ENCODE measurements around the gene MKRN3.

The MKRN3 gene

GRCh38 chr15:23538648-23539047, 26.8 kb upstream of the MKRN3 start:
- Histone ChIP-seq H3K4me3 (ENCODE audit: control insufficient read depth in 1 of 7, extremely low read depth in 1 of 7, insufficient read depth in 4 of 7, low read depth in 2 of 7, low read length in 6 of 7) (no peak overlapping the region), H3K9me3 (ENCODE audit: control extremely low read depth in 1 of 5, control insufficient read depth in 4 of 5, insufficient read depth in 2 of 5, low read depth in 1 of 5, low read length in 4 of 5) (no peaks in the 10 kb centered on the region), H3K4me1 (ENCODE audit: control extremely low read depth in 1 of 4, control insufficient read depth in 4 of 4, insufficient read depth in 4 of 4, low read length in 3 of 4) (no peaks in the 10 kb centered on the region), H3K27me3 (replicated peaks in 2 of 5; ENCODE audit: control insufficient read depth in 4 of 5, insufficient read depth in 5 of 5, low read length in 4 of 5) (no peaks in the 10 kb centered on the region), H3K36me3 (ENCODE audit: control insufficient read depth in 4 of 4, insufficient read depth in 4 of 4, low read length in 3 of 4) (no peaks in the 10 kb centered on the region), H3K27ac (ENCODE audit: insufficient read depth in 1 of 2, low read depth in 1 of 2, low read length in 2 of 2, poor library complexity in 1 of 2, severe bottlenecking in 2 of 2) (no peak overlapping the region)
- no peak for DNase-seq
- ChIA-PET POLR2A (no interaction called here), CTCF (no interaction called here)
- WGBS (ENCODE audit: insufficient coverage) = 77% methylated on average over 3 of the region's 4 CpGs

GRCh38 chr15:23539892-23540291, 25.6 kb upstream of the MKRN3 start:
- Histone ChIP-seq H3K27me3 (replicated peaks in 2 of 5; ENCODE audit: control insufficient read depth in 4 of 5, insufficient read depth in 5 of 5, low read length in 4 of 5) (no peaks in the 10 kb centered on the region), H3K4me3 (ENCODE audit: control insufficient read depth in 1 of 7, extremely low read depth in 1 of 7, insufficient read depth in 4 of 7, low read depth in 2 of 7, low read length in 6 of 7) (no peak overlapping the region), H3K27ac (ENCODE audit: insufficient read depth in 1 of 2, low read depth in 1 of 2, low read length in 2 of 2, poor library complexity in 1 of 2, severe bottlenecking in 2 of 2) (no peak overlapping the region), H3K4me1 (ENCODE audit: control extremely low read depth in 1 of 4, control insufficient read depth in 4 of 4, insufficient read depth in 4 of 4, low read length in 3 of 4) (no peaks in the 10 kb centered on the region), H3K36me3 (ENCODE audit: control insufficient read depth in 4 of 4, insufficient read depth in 4 of 4, low read length in 3 of 4) (no peaks in the 10 kb centered on the region), H3K9me3 (ENCODE audit: control extremely low read depth in 1 of 5, control insufficient read depth in 4 of 5, insufficient read depth in 2 of 5, low read depth in 1 of 5, low read length in 4 of 5) (no peaks in the 10 kb centered on the region)
- 64% methylated on average over 3 of the region's 4 CpGs for WGBS (ENCODE audit: insufficient coverage)
- ChIA-PET POLR2A (no interaction called here), CTCF (no interaction called here)
- no peak for DNase-seq

GRCh38 chr15:23546158-23546557, 19.3 kb upstream of the MKRN3 start:
- H3K4me1 ChIP-seq (ENCODE audit: control extremely low read depth in 1 of 4, control insufficient read depth in 4 of 4, insufficient read depth in 4 of 4, low read length in 3 of 4) = no peaks in the 10 kb centered on the region
- H3K9me3 ChIP-seq (ENCODE audit: control extremely low read depth in 1 of 5, control insufficient read depth in 4 of 5, insufficient read depth in 2 of 5, low read depth in 1 of 5, low read length in 4 of 5) = no peaks in the 10 kb centered on the region
- no peak overlapping the region for H3K4me3 ChIP-seq (ENCODE audit: control insufficient read depth in 1 of 7, extremely low read depth in 1 of 7, insufficient read depth in 4 of 7, low read depth in 2 of 7, low read length in 6 of 7)
- no peaks in the 10 kb centered on the region for H3K36me3 ChIP-seq (ENCODE audit: control insufficient read depth in 4 of 4, insufficient read depth in 4 of 4, low read length in 3 of 4)
- no peak overlapping the region for H3K27ac ChIP-seq (ENCODE audit: insufficient read depth in 1 of 2, low read depth in 1 of 2, low read length in 2 of 2, poor library complexity in 1 of 2, severe bottlenecking in 2 of 2)
- no peak for DNase-seq
- H3K27me3 ChIP-seq (replicated peaks in 2 of 5; ENCODE audit: control insufficient read depth in 4 of 5, insufficient read depth in 5 of 5, low read length in 4 of 5) = no peaks in the 10 kb centered on the region
- CTCF ChIA-PET = no interaction called here
- POLR2A ChIA-PET = no interaction called here

- H3K36me3 ChIP-seq (ENCODE audit: control insufficient read depth in 4 of 4, insufficient read depth in 4 of 4, low read length in 3 of 4) = no peaks in the 10 kb centered on the region
- H3K27ac ChIP-seq (ENCODE audit: insufficient read depth in 1 of 2, low read depth in 1 of 2, low read length in 2 of 2, poor library complexity in 1 of 2, severe bottlenecking in 2 of 2) = no peak overlapping the region
- no peaks in the 10 kb centered on the region for H3K9me3 ChIP-seq (ENCODE audit: control extremely low read depth in 1 of 5, control insufficient read depth in 4 of 5, insufficient read depth in 2 of 5, low read depth in 1 of 5, low read length in 4 of 5)
- no peaks in the 10 kb centered on the region for H3K27me3 ChIP-seq (replicated peaks in 2 of 5; ENCODE audit: control insufficient read depth in 4 of 5, insufficient read depth in 5 of 5, low read length in 4 of 5)
- 100% methylated on average over 1 of the region's 3 CpGs for WGBS (ENCODE audit: insufficient coverage)
- no peak overlapping the region for H3K4me3 ChIP-seq (ENCODE audit: control insufficient read depth in 1 of 7, extremely low read depth in 1 of 7, insufficient read depth in 4 of 7, low read depth in 2 of 7, low read length in 6 of 7)
- CTCF ChIA-PET = no interaction called here
- POLR2A ChIA-PET = no interaction called here
- no peak for DNase-seq
- H3K4me1 ChIP-seq (ENCODE audit: control extremely low read depth in 1 of 4, control insufficient read depth in 4 of 4, insufficient read depth in 4 of 4, low read length in 3 of 4) = no peaks in the 10 kb centered on the region
Measured at GRCh38 chr15:23548071-23548470, 17.4 kb upstream of the MKRN3 start.

- H3K27ac ChIP-seq (ENCODE audit: insufficient read depth in 1 of 2, low read depth in 1 of 2, low read length in 2 of 2, poor library complexity in 1 of 2, severe bottlenecking in 2 of 2) = no peak overlapping the region
- no peak overlapping the region for H3K4me3 ChIP-seq (ENCODE audit: control insufficient read depth in 1 of 7, extremely low read depth in 1 of 7, insufficient read depth in 4 of 7, low read depth in 2 of 7, low read length in 6 of 7)
- DNase-seq = no peak
- H3K27me3 ChIP-seq (replicated peaks in 2 of 5; ENCODE audit: control insufficient read depth in 4 of 5, insufficient read depth in 5 of 5, low read length in 4 of 5) = peaks cover 0 to 18% (median 7%) of the 10 kb centered on the region in 5 experiments
- H3K9me3 ChIP-seq (ENCODE audit: control extremely low read depth in 1 of 5, control insufficient read depth in 4 of 5, insufficient read depth in 2 of 5, low read depth in 1 of 5, low read length in 4 of 5) = peaks cover 0 to 3% (median 0%) of the 10 kb centered on the region in 5 experiments
- POLR2A ChIA-PET = no interaction called here
- no peaks in the 10 kb centered on the region for H3K36me3 ChIP-seq (ENCODE audit: control insufficient read depth in 4 of 4, insufficient read depth in 4 of 4, low read length in 3 of 4)
- CTCF ChIA-PET = no interaction called here
- H3K4me1 ChIP-seq (ENCODE audit: control extremely low read depth in 1 of 4, control insufficient read depth in 4 of 4, insufficient read depth in 4 of 4, low read length in 3 of 4) = no peaks in the 10 kb centered on the region
- 45% methylated on average over 15 of the region's 19 CpGs for WGBS (ENCODE audit: insufficient coverage)
Measured at GRCh38 chr15:23561914-23562313, 3.6 kb upstream of the MKRN3 start.

GRCh38 chr15:23564821-23565394, 566 bp upstream of the MKRN3 start:
- H3K9me3 ChIP-seq (ENCODE audit: control extremely low read depth in 1 of 5, control insufficient read depth in 4 of 5, insufficient read depth in 2 of 5, low read depth in 1 of 5, low read length in 4 of 5) = peaks cover 0 to 3% (median 0%) of the 10 kb centered on the region in 5 experiments
- CTCF ChIA-PET = no interaction called here
- POLR2A ChIA-PET = no interaction called here
- no peaks in the 10 kb centered on the region for H3K4me1 ChIP-seq (ENCODE audit: control extremely low read depth in 1 of 4, control insufficient read depth in 4 of 4, insufficient read depth in 4 of 4, low read length in 3 of 4)
- peak overlapping the region in 1 of 2 experiments; percentile 72 for H3K27ac ChIP-seq (ENCODE audit: insufficient read depth in 1 of 2, low read depth in 1 of 2, low read length in 2 of 2, poor library complexity in 1 of 2, severe bottlenecking in 2 of 2)
- H3K36me3 ChIP-seq (ENCODE audit: control insufficient read depth in 4 of 4, insufficient read depth in 4 of 4, low read length in 3 of 4) = no peaks in the 10 kb centered on the region
- no peak for DNase-seq
- WGBS (ENCODE audit: insufficient coverage) = 91% methylated on average over 7 of the region's 14 CpGs
- peak overlapping the region in 2 of 7 experiments; percentile 43 to 52 for H3K4me3 ChIP-seq (ENCODE audit: control insufficient read depth in 1 of 7, extremely low read depth in 1 of 7, insufficient read depth in 4 of 7, low read depth in 2 of 7, low read length in 6 of 7)
- H3K27me3 ChIP-seq (replicated peaks in 2 of 5; ENCODE audit: control insufficient read depth in 4 of 5, insufficient read depth in 5 of 5, low read length in 4 of 5) = peaks cover 0 to 18% (median 7%) of the 10 kb centered on the region in 5 experiments

GRCh38 chr15:23566071-23566554, 639 bp downstream of the MKRN3 start:
- peak overlapping the region in 4 of 7 experiments; percentile 3 to 60 (median 44) for H3K4me3 ChIP-seq (ENCODE audit: control insufficient read depth in 1 of 7, extremely low read depth in 1 of 7, insufficient read depth in 4 of 7, low read depth in 2 of 7, low read length in 6 of 7)
- ChIA-PET POLR2A (no interaction called here), CTCF (no interaction called here)
- H3K9me3 ChIP-seq (ENCODE audit: control extremely low read depth in 1 of 5, control insufficient read depth in 4 of 5, insufficient read depth in 2 of 5, low read depth in 1 of 5, low read length in 4 of 5) = peaks cover 0 to 3% (median 0%) of the 10 kb centered on the region in 5 experiments
- no peaks in the 10 kb centered on the region for H3K36me3 ChIP-seq (ENCODE audit: control insufficient read depth in 4 of 4, insufficient read depth in 4 of 4, low read length in 3 of 4)
- H3K27ac ChIP-seq (ENCODE audit: insufficient read depth in 1 of 2, low read depth in 1 of 2, low read length in 2 of 2, poor library complexity in 1 of 2, severe bottlenecking in 2 of 2) = peak overlapping the region in 1 of 2 experiments; percentile 55
- peak; percentile 45 to 85 (median 68) for DNase-seq
- H3K27me3 ChIP-seq (replicated peaks in 2 of 5; ENCODE audit: control insufficient read depth in 4 of 5, insufficient read depth in 5 of 5, low read length in 4 of 5) = peaks cover 0 to 13% (median 7%) of the 10 kb centered on the region in 5 experiments
- 82% methylated on average over 19 of the region's 22 CpGs for WGBS (ENCODE audit: insufficient coverage)
- no peaks in the 10 kb centered on the region for H3K4me1 ChIP-seq (ENCODE audit: control extremely low read depth in 1 of 4, control insufficient read depth in 4 of 4, insufficient read depth in 4 of 4, low read length in 3 of 4)
